Activated CD4-positive, alpha-beta T cell treated with anti-CD3 and anti-CD28 coated beads, Interleukin-2, Interleukin-4, amounts not matched to agents 100 ng/mL and 50 ng/mL, durations not matched to agents 16 hours and 8 hours (primary cell): ENCODE data around the gene TIMP3.

ENCODE experiments used
- DNase-seq: peaks from one replicate; pipeline ENCODE4 v3.0.0-alpha.2; 2020; ENCODE audit warnings: low spot score

TIMP3 gene

GRCh38 chr22:32786027-32786418 is 15.5 kb upstream of the TIMP3 start:
- DNase-seq: no peak

DNA sequence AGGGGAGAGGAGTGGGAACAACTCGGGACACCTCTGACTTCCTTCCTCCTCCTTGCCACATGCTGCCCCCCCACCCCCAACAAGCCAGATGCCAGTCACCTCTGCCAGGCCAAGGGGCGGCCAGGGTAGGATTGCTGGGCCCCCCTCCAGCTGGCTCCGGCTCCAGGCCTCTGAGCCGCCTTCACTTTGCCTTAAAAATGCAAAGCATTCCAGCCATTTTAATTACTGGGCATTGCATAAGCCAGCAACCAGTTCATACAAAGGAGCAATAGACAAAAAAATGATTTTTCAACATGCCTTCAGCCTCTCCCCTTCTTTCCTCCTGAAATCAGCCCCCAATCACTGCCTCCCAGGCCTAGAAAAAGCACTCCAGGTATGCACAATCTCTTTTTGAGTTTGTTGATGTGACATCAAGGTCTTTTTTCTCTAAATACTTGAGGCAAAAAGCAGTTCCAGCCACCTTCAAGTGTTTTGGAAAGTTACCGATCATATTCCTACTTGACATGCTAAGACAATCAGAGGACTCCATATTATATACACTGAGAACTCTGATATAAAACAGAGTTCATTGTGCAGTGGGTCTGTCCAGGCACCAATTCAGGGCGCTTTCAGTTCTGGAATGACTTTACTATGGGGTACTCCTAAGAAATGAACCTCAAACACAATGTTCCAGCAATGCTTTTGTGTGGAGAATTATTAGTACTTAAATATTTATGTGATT is 12.4 kb upstream of the TIMP3 start:
- no peak for DNase-seq

- DNase-seq: no peak
Observed at GRCh38 chr22:32789797-32790620, 11.5 kb upstream of the TIMP3 start.

GRCh38 chr22:32791056-32791455 is 10.4 kb upstream of the TIMP3 start:
- no peak for DNase-seq

DNA sequence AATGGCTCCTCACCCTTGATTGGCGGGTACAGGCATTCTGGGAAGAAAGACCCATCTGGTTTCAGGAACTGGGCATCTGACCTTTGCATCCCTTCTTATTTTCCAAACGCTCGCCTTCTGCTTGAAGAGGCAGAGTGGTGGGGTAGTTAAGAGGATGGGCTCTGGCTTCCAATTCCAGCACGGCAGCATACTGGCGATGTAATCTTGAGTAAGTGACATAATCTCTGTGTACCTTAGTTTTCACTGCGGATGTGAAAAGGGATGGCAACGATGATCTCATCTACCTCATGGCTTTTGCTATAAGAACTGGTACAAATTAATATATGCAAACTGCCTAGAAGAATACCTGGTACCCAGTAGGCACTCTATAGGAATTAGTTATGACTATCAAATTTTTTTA is 10.0 kb upstream of the TIMP3 start:
- no peak for DNase-seq

DNA sequence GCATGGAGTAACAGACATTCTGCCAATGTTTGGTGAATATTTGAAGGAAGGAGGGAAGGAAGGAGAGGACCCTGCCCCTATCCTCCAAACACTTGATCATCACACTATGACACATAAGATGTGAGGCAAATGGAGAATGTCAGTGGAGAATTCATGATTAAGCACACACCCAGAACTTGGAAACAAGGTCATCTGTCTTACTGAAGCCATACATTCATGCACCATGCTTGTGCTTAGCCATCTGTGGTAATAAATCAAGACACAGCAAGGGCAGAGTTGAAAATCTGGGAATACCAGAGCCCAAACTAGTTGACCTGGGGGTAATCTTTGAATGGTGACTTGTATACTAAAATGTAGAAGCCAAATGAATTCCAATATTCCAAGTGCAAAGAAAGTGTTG is 7.9 kb upstream of the TIMP3 start:
- no peak for DNase-seq

DNA sequence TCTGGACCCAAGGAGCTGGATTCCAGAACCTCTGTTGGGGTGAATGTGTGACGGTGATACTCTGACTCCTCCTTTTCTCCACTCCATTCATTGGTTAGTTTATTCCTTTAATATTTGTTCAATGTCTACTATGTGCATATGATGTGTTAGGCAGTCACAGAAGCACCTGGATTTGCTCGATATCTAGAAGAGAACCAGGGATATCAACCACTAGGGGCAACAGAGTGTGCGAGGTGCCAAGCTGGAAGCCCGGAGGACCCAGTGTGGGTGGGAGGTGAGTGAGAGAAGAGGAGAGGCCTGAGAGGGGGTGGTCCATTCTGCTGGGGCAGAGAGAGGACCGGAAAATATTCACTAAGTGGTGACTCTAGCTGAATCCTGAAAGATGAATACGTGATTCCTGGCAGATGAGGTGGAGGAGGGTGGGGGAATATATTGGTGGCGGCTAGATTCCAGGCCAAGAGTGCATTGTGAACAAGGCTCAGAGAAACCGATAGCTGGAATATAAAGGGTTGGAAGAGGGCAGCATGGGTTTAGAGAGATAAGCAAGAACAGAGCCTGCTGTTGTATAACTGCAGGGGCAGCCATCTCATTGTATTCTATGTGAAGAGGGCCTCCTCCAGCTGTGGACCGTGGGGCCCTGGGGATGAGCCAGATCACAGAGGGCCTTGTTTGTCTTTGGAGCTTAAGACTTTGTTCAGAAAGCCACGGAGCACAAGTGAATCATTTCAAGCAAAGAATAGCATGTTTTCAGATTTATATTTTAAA is 6.9 kb upstream of the TIMP3 start:
- no peak for DNase-seq

- no peak for DNase-seq
Observed at GRCh38 chr22:32795214-32795596, 6.3 kb upstream of the TIMP3 start.

DNA sequence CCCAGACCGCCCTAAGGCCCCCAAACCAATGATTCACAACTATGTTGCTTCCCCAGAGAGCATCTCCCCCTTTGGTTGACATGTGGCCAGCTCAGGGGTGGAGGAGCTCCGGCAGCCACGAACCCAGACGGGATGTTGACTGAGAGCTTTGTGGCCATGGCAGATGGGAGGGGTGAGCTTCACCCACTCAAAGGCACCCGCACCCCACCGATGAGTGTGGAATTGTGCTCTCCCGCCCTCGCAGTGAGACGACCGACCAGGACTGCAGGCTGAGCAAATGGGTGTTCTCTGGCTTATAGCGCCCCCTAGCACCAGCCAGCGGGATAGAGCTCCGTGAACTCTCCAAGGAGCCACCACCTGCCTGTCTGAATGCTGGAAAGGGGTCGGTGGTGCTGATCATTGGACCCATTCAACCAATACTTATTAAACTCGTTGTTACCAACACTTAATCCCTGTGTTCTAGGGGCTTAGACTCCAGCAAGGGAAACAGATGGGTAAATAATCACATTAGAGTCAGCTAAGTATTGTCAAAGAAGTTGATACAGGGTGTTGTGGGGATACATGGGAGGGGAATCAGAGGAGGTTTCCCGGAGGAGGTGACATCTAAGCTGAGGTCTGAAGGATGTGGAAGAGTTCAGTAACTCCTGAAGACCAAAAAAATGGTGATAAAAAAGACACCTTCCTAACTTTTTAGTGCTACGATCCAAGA is 4.5 kb upstream of the TIMP3 start:
- DNase-seq: peak; percentile 55

GRCh38 chr22:32799496-32799895 is 2.0 kb upstream of the TIMP3 start:
- no peak for DNase-seq

- DNase-seq: no peak
Observed at GRCh38 chr22:32800158-32800882, 1.2 kb upstream of the TIMP3 start.

DNA sequence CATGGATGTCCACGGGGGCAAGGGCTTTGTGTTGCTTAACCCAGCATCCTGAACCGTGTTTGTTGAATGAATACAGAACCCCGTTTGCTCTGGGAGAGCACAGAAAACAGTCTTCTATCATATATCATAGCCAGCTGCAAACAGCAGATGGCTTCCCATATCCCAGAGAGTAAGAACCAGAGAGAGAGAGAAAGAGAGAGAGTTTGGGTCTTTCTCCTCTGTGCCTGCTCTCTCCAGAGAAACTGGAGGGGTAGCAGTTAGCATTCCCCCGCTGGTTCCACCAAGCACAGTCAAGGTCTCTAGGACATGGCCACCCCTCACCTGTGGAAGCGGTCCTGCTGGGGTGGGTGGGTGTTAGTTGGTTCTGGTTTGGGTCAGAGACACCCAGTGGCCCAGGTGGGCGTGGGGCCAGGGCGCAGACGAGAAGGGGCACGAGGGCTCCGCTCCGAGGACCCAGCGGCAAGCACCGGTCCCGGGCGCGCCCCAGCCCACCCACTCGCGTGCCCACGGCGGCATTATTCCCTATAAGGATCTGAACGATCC is 440 bp upstream of the TIMP3 start:
- DNase-seq: no peak

DNA sequence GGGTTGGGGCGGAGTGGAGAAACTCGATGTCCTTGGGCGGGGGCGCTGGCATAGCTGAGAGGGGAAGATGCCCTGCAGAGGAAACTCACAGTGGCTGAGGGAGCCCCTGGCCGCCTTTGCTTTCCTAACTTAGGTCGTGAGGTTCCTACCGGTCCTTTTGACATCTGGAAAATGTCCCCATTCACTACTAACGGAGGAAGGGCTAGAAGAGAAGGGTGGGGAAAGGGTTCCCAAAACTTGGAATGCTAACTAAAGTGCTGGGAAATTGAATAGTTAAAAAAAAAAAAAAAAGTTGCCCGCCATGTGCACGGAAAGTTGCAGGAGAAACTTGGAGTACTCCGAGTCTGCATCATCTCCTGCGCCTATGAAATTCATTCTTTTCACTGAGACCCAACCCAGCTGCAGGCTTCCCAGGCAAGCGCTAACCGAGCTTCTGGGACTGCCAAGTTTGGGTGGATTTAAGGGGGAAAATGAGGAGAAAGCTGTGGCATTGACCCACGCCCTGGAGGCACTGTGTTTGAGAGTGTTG is 796 bp downstream of the TIMP3 start:
- DNase-seq: no peak

DNA sequence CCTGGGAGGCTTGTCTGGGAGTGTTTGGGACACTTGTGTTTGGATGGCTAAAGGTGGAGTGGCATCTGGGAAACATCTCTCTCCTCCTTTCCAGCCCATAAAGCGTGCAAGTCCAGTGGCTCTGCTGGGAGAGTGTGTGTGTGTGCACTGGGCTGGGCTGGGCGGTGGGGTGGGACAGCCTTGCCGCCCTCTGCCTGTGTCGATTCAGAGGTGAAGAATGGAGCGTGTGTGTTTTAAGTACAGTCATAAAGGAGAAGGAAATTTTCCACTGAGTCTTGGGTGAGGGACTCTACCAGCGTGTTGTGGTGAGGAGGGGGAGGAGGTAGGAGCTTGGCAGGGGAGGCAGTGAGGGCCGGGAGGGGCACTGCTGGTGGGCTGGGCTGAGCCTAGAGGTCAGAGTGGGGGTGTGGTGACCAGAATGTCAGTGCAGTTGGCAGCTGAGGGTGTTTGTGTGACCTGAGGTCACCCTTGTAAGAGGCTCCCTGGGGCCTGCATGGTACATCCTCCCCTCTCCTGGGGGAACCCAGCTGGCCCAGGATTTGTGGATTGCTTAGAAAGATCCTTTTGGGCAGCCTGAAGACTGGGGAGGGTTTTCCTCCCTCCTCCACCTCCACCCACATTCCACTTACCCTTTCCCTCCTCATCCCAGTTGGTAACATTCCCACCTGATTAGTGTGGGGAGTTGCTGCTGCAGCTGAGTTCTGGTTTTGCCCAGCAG is 1.7 kb downstream of the TIMP3 start:
- no peak for DNase-seq

DNA sequence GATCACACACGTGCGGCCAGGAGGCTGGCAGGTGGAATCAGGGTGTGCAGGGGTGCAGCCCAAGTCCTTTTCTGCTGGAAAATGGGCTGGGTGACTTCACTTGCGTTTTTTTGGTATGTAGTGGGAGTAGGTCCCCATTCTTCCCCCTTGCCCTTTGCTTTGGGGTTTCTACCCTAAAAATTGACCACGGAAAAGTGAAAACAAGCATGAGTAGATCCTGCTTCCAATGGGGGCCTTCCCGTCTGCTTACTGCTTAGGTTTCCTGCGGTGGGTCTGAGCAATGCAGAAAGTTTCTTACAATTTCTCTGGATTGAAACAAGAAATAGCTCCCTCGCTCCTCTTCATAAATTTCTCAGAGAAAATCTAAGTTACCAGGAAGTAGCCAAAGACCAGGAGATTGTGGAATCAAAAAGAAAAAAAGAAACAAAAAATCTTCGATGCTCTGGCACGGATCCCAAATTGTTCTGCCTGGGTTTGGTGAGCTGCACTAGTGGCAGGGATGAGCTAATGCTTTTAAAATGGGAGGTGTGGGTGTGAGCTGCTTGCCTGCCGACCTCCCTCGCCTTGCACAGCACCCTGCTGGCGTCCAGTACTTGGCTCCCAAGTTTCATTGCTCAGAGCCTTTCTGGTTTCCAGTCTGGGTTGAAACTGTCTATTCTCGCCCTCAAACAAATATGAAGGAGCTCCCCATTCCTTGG is 2.4 kb downstream of the TIMP3 start:
- DNase-seq: no peak

GRCh38 chr22:32804531-32805360 is 3.2 kb downstream of the TIMP3 start:
- no peak for DNase-seq

GRCh38 chr22:32805361-32805881 is 3.9 kb downstream of the TIMP3 start:
- DNase-seq: no peak

- DNase-seq: no peak
Observed at GRCh38 chr22:32806296-32806695, 4.8 kb downstream of the TIMP3 start.

DNA sequence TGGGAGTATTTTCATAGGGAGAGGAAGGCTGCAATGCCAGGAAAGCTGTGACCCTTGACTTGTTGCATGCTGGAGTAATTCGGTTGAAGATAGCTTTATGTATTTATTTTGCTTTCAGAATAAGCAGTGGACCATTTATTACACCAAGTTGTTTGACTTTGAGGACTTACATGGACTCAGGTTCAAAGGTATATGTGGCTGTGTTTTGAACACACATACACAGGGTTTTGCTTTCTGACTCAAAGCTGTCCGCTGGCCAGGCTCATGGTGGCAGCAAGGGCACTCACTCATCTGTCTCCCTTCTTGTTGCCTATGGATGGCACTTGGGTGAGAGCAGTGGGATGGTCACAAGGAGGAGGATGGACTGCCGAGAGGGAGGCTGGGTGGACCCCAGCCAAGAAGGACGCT is 6.5 kb downstream of the TIMP3 start:
- DNase-seq: no peak
